ENCODE measurements around the gene PKDREJ. TPM values are rescaled to one million over a fixed set of nuclear protein-coding genes. Genes with fewer than 3 reads are reported as not detected.
A peak's percentile ranks its signal among the peaks of the same experiment; 100 is the strongest.
"Not testable (repeated sequence)": the region's sequence is repeated elsewhere in the genome, so short reads cannot be mapped to it uniquely, and the experiment has no call there.

PKDREJ gene
- polyA plus RNA-seq (2013, experiment 1 of 2): not detected
- polyA plus RNA-seq (2013, experiment 2 of 2): not detected

- Histone ChIP-seq H3K4me1 (ENCODE audit: control insufficient read depth, insufficient read depth, low read length, poor library complexity, severe bottlenecking) (no peaks in the 10 kb centered on the region), H3K4me3 (ENCODE audit: extremely low read depth, insufficient read depth, low read length, poor library complexity, severe bottlenecking) (no peak within 1 kb of the TSS), H3K36me3 (ENCODE audit: control insufficient read depth, insufficient read depth, low read length) (no peaks in the 10 kb centered on the region), H3K27ac (ENCODE audit: low read depth, low read length, severe bottlenecking) (no peak within 1 kb of the TSS), H3K9me3 (ENCODE audit: control insufficient read depth, low read length) (peaks cover 3% of the 10 kb centered on the region)
- WGBS, 2 experiments (ENCODE audit: insufficient coverage in 2 of 2): 52 to 62% methylated on average over 18 to 28 of the region's 30 CpGs
These were observed at the start of gene PKDREJ for GRCh38 chr22:46263216-46263590. Gene PKDREJ (minus strand): TSS chr22:46263343. CDS start chr22:46263322, 21 bp downstream.

GRCh38 chr22:46312848-46313247 lies 49.7 kb upstream of the PKDREJ start:
- not testable (repeated sequence) for H3K27ac ChIP-seq (ENCODE audit: low read depth, low read length, severe bottlenecking); H3K4me3 ChIP-seq (ENCODE audit: extremely low read depth, insufficient read depth, low read length, poor library complexity, severe bottlenecking); H3K4me1 ChIP-seq (ENCODE audit: control insufficient read depth, insufficient read depth, low read length, poor library complexity, severe bottlenecking); H3K9me3 ChIP-seq (ENCODE audit: control insufficient read depth, low read length)
- peaks cover 85% of the 10 kb centered on the region for H3K36me3 ChIP-seq (ENCODE audit: control insufficient read depth, insufficient read depth, low read length)
- 80% methylated on average over 1 of the region's 2 CpGs; no CpG with 5 or more reads in 1 of the 2 experiments for WGBS, 2 experiments (ENCODE audit: insufficient coverage in 2 of 2)

GRCh38 chr22:46312056-46312455 lies 48.9 kb upstream of the PKDREJ start:
- WGBS, 2 experiments (ENCODE audit: insufficient coverage in 2 of 2): 95 to 100% methylated on average over 7 to 8 of the region's 8 CpGs
- Histone ChIP-seq H3K36me3 (ENCODE audit: control insufficient read depth, insufficient read depth, low read length) (peaks cover 80% of the 10 kb centered on the region), H3K4me1 (ENCODE audit: control insufficient read depth, insufficient read depth, low read length, poor library complexity, severe bottlenecking) (no peaks in the 10 kb centered on the region), H3K9me3 (ENCODE audit: control insufficient read depth, low read length) (no peaks in the 10 kb centered on the region), H3K27ac (ENCODE audit: low read depth, low read length, severe bottlenecking) (no peak overlapping the region), H3K4me3 (ENCODE audit: extremely low read depth, insufficient read depth, low read length, poor library complexity, severe bottlenecking) (no peak overlapping the region)

- Histone ChIP-seq H3K9me3 (ENCODE audit: control insufficient read depth, low read length) (no peaks in the 10 kb centered on the region), H3K27ac (ENCODE audit: low read depth, low read length, severe bottlenecking) (no peak overlapping the region), H3K4me3 (ENCODE audit: extremely low read depth, insufficient read depth, low read length, poor library complexity, severe bottlenecking) (no peak overlapping the region), H3K4me1 (ENCODE audit: control insufficient read depth, insufficient read depth, low read length, poor library complexity, severe bottlenecking) (no peaks in the 10 kb centered on the region), H3K36me3 (ENCODE audit: control insufficient read depth, insufficient read depth, low read length) (peaks cover 70% of the 10 kb centered on the region)
- WGBS, 2 experiments (ENCODE audit: insufficient coverage in 2 of 2): 96 to 100% methylated on average over 11 to 14 of the region's 15 CpGs
These were observed 46.5 kb upstream of the PKDREJ start for GRCh38 chr22:46309526-46310085.

- WGBS, 2 experiments (ENCODE audit: insufficient coverage in 2 of 2): 91 to 93% methylated on average over 20 of the region's 23 CpGs
- Histone ChIP-seq H3K36me3 (ENCODE audit: control insufficient read depth, insufficient read depth, low read length) (peaks cover 76% of the 10 kb centered on the region), H3K27ac (ENCODE audit: low read depth, low read length, severe bottlenecking) (no peak overlapping the region), H3K9me3 (ENCODE audit: control insufficient read depth, low read length) (no peaks in the 10 kb centered on the region), H3K4me1 (ENCODE audit: control insufficient read depth, insufficient read depth, low read length, poor library complexity, severe bottlenecking) (no peaks in the 10 kb centered on the region), H3K4me3 (ENCODE audit: extremely low read depth, insufficient read depth, low read length, poor library complexity, severe bottlenecking) (no peak overlapping the region)
These were observed 45.3 kb upstream of the PKDREJ start for GRCh38 chr22:46308283-46308988.

GRCh38 chr22:46303347-46303965 lies 40.3 kb upstream of the PKDREJ start:
- H3K36me3 ChIP-seq (ENCODE audit: control insufficient read depth, insufficient read depth, low read length): peaks cover 69% of the 10 kb centered on the region
- WGBS, 2 experiments (ENCODE audit: insufficient coverage in 2 of 2): 90% methylated on average over 4 of the region's 7 CpGs
- H3K4me3 ChIP-seq (ENCODE audit: extremely low read depth, insufficient read depth, low read length, poor library complexity, severe bottlenecking): no peak overlapping the region
- H3K4me1 ChIP-seq (ENCODE audit: control insufficient read depth, insufficient read depth, low read length, poor library complexity, severe bottlenecking): peaks cover 4% of the 10 kb centered on the region
- no peak overlapping the region for H3K27ac ChIP-seq (ENCODE audit: low read depth, low read length, severe bottlenecking)
- no peaks in the 10 kb centered on the region for H3K9me3 ChIP-seq (ENCODE audit: control insufficient read depth, low read length)

- H3K36me3 ChIP-seq (ENCODE audit: control insufficient read depth, insufficient read depth, low read length): peaks cover 56% of the 10 kb centered on the region
- WGBS, 2 experiments (ENCODE audit: insufficient coverage in 2 of 2): 100% methylated on average over 4 to 5 of the region's 7 CpGs
These were observed 37.3 kb upstream of the PKDREJ start for GRCh38 chr22:46300491-46300890.

GRCh38 chr22:46299101-46299500 lies 36.0 kb upstream of the PKDREJ start:
- Histone ChIP-seq H3K27ac (ENCODE audit: low read depth, low read length, severe bottlenecking) (no peak overlapping the region), H3K9me3 (ENCODE audit: control insufficient read depth, low read length) (no peaks in the 10 kb centered on the region), H3K36me3 (ENCODE audit: control insufficient read depth, insufficient read depth, low read length) (peaks cover 50% of the 10 kb centered on the region), H3K4me3 (ENCODE audit: extremely low read depth, insufficient read depth, low read length, poor library complexity, severe bottlenecking) (no peak overlapping the region), H3K4me1 (ENCODE audit: control insufficient read depth, insufficient read depth, low read length, poor library complexity, severe bottlenecking) (peaks cover 4% of the 10 kb centered on the region)
- WGBS, 2 experiments (ENCODE audit: insufficient coverage in 2 of 2): 95 to 97% methylated on average over 12 to 13 of the region's 13 CpGs

More at GRCh38 chr22:46300491-46300890, 37.3 kb upstream of the PKDREJ start:
- Histone ChIP-seq H3K9me3 (ENCODE audit: control insufficient read depth, low read length) (no peaks in the 10 kb centered on the region), H3K4me3 (ENCODE audit: extremely low read depth, insufficient read depth, low read length, poor library complexity, severe bottlenecking) (no peak overlapping the region), H3K4me1 (ENCODE audit: control insufficient read depth, insufficient read depth, low read length, poor library complexity, severe bottlenecking) (peaks cover 4% of the 10 kb centered on the region), H3K27ac (ENCODE audit: low read depth, low read length, severe bottlenecking) (no peak overlapping the region)

GRCh38 chr22:46297151-46297812 lies 34.1 kb upstream of the PKDREJ start:
- H3K4me3 ChIP-seq (ENCODE audit: extremely low read depth, insufficient read depth, low read length, poor library complexity, severe bottlenecking): peak overlapping the region; percentile 77
- peaks cover 8% of the 10 kb centered on the region for H3K4me1 ChIP-seq (ENCODE audit: control insufficient read depth, insufficient read depth, low read length, poor library complexity, severe bottlenecking)
- H3K9me3 ChIP-seq (ENCODE audit: control insufficient read depth, low read length): no peaks in the 10 kb centered on the region
- peak overlapping the region; percentile 49 for H3K27ac ChIP-seq (ENCODE audit: low read depth, low read length, severe bottlenecking)
- WGBS, 2 experiments (ENCODE audit: insufficient coverage in 2 of 2): 0 to 1% methylated on average over 19 to 26 of the region's 32 CpGs
- H3K36me3 ChIP-seq (ENCODE audit: control insufficient read depth, insufficient read depth, low read length): peaks cover 48% of the 10 kb centered on the region

- H3K27ac ChIP-seq (ENCODE audit: low read depth, low read length, severe bottlenecking): peak within 1 kb of the TSS; percentile 67
- WGBS, 2 experiments (ENCODE audit: insufficient coverage in 2 of 2): 0 to 1% methylated on average over 62 to 72 of the region's 76 CpGs
- H3K4me1 ChIP-seq (ENCODE audit: control insufficient read depth, insufficient read depth, low read length, poor library complexity, severe bottlenecking): peaks cover 8% of the 10 kb centered on the region
- H3K36me3 ChIP-seq (ENCODE audit: control insufficient read depth, insufficient read depth, low read length): peaks cover 46% of the 10 kb centered on the region
- H3K4me3 ChIP-seq (ENCODE audit: extremely low read depth, insufficient read depth, low read length, poor library complexity, severe bottlenecking): peak within 1 kb of the TSS; percentile 77
- H3K9me3 ChIP-seq (ENCODE audit: control insufficient read depth, low read length): no peaks in the 10 kb centered on the region
These were observed 33.4 kb upstream of the PKDREJ start, which contains the start of gene GTSE1 for GRCh38 chr22:46296257-46297150. Gene GTSE1 (plus strand): TSS chr22:46296870. CDS start chr22:46297401, 531 bp downstream.

Measured in mesodermal cell (in vitro differentiated cells).